Cardiac muscle cell (in vitro differentiated cells and primary cell): ENCODE results near the gene OSGEP. TPM values are rescaled to one million over a fixed set of nuclear protein-coding genes. Genes with fewer than 3 reads are reported as not detected.

Experiments
- DNase-seq, 2 donors: peaks; one replicate each; pipeline versions ENCODE4 v3.0.0 to v3.0.0-alpha.2; 2010 to 2017; ENCODE audit warnings: low read depth in 1 of 2, low spot score in 1 of 2
- H3K27ac ChIP-seq: fragments of 200-600 bp; sonication (generic); 2 replicates; pipeline ENCODE4 v1.5.1; 2016
- H3K27me3 ChIP-seq: fragments of 200-600 bp; sonication (generic); 2 replicates; pipeline ENCODE4 v1.6.0; 2016; ENCODE audit warnings: control low read depth
- H3K36me3 ChIP-seq: fragments of 200-600 bp; sonication (generic); 2 replicates; pipeline ENCODE4 v1.5.1; 2016; ENCODE audit warnings: control low read depth
- H3K4me1 ChIP-seq: fragments of 200-600 bp; sonication (generic); 2 replicates; pipeline ENCODE4 v1.8.1; 2017; ENCODE audit warnings: low read depth, mild to moderate bottlenecking, mixed run types
- H3K4me3 ChIP-seq: fragments of 200-600 bp; sonication (generic); 2 replicates; pipeline ENCODE4 v1.5.1; 2016; ENCODE audit warnings: mild to moderate bottlenecking
- H3K9me3 ChIP-seq: fragments of 200-600 bp; sonication (generic); 2 replicates; pipeline ENCODE4 v1.5.1; 2017; ENCODE audit warnings: low read depth, mild to moderate bottlenecking, control low read depth
- CTCF ChIP-seq: IDR thresholded peaks from 2 replicates; pipeline ENCODE4 v1.5.1; 2012; ENCODE audit warnings: low read depth, mild to moderate bottlenecking, low read length
- polyA plus RNA-seq: library from polyadenylated mRNA; unstranded; fragments of >200 nt; fragmentation: Nextera tagmentation; extraction: Ambion mirVana; gene quantifications from 2 replicates; pipeline ENCODE4 v1.2.1, GENCODE V29; 2016
- total RNA-seq: library from RNA; depleted of rRNA; stranded (reverse); fragments of >200 nt; gene quantifications from 2 replicates; pipeline ENCODE4 v1.2.3, GENCODE V29; 2016

The OSGEP gene
- total and polyA plus RNA-seq, 2 experiments from 2014 or later, result 47.9 to 51.7 TPM

GRCh38 chr14:20400965-20401593 is 53.5 kb downstream of the OSGEP start:
- Histone ChIP-seq H3K4me1 (no peaks in the 10 kb centered on the region), H3K36me3 (peaks cover 17% of the 10 kb centered on the region), H3K27me3 (no peaks in the 10 kb centered on the region), H3K9me3 (no peaks in the 10 kb centered on the region), H3K27ac (no peak overlapping the region), H3K4me3 (no peak overlapping the region)
- TF ChIP-seq CTCF, result no peak
- no peak for DNase-seq

GRCh38 chr14:20400589-20400964 is 54.0 kb downstream of the OSGEP start:
- Histone ChIP-seq H3K4me1 (no peaks in the 10 kb centered on the region), H3K27me3 (no peaks in the 10 kb centered on the region), H3K9me3 (no peaks in the 10 kb centered on the region), H3K27ac (no peak overlapping the region), H3K4me3 (no peak overlapping the region), H3K36me3 (peaks cover 20% of the 10 kb centered on the region)
- TF ChIP-seq CTCF, result no peak
- no peak for DNase-seq

GRCh38 chr14:20397511-20397910 is 57.1 kb downstream of the OSGEP start:
- H3K4me1 ChIP-seq, result no peaks in the 10 kb centered on the region
- H3K4me3 ChIP-seq, result no peak overlapping the region
- H3K27me3 ChIP-seq, result no peaks in the 10 kb centered on the region
- peaks cover 14% of the 10 kb centered on the region for H3K36me3 ChIP-seq
- H3K9me3 ChIP-seq, result no peaks in the 10 kb centered on the region
- H3K27ac ChIP-seq, result no peak overlapping the region
- no peak for TF ChIP-seq CTCF
- DNase-seq, result no peak

Other genes with a start within 250 kb of the OSGEP start
- gene OR11H6, start 231.1 kb downstream of the OSGEP start, total RNA-seq, result not detected in 2 replicates
- not detected in 2 replicates for gene OR11H6, start 231.1 kb downstream of the OSGEP start, polyA plus RNA-seq
- not detected in 2 replicates for gene OR11H7, start 225.8 kb downstream of the OSGEP start, total RNA-seq
- not detected in 2 replicates for gene OR11H7, start 225.8 kb downstream of the OSGEP start, polyA plus RNA-seq
- not detected in 2 replicates for gene OR11H4, start 215.5 kb downstream of the OSGEP start, total RNA-seq
- not detected in 2 replicates for gene OR11H4, start 215.5 kb downstream of the OSGEP start, polyA plus RNA-seq
- gene TTC5, start 148.9 kb downstream of the OSGEP start, total RNA-seq, result 10.6 and 13.9 TPM in 2 replicates
- gene TTC5, start 148.9 kb downstream of the OSGEP start, polyA plus RNA-seq, result 19.4 and 25.9 TPM in 2 replicates
- 152 and 161 TPM in 2 replicates for gene CCNB1IP1, start 121.5 kb downstream of the OSGEP start, total RNA-seq
- 63.7 and 76.9 TPM in 2 replicates for gene CCNB1IP1, start 121.5 kb downstream of the OSGEP start, polyA plus RNA-seq
- gene PARP2, start 111.2 kb downstream of the OSGEP start, total RNA-seq, result 20.0 and 27.0 TPM in 2 replicates
- 61.1 and 97.9 TPM in 2 replicates for gene PARP2, start 111.2 kb downstream of the OSGEP start, polyA plus RNA-seq
- 8.2 and 8.5 TPM in 2 replicates for gene TEP1, start 41.3 kb downstream of the OSGEP start, total RNA-seq
- gene TEP1, start 41.3 kb downstream of the OSGEP start, polyA plus RNA-seq, result 4.3 and 5.1 TPM in 2 replicates
- 0.18 TPM in 1 of 2 replicates, not detected in the other for gene KLHL33, start 18.6 kb downstream of the OSGEP start, total RNA-seq
- gene KLHL33, start 18.6 kb downstream of the OSGEP start, polyA plus RNA-seq, result 0.04 TPM in 1 of 2 replicates, not detected in the other
- 111 and 358 TPM in 2 replicates for gene APEX1, start 414 bp upstream of the OSGEP start, total RNA-seq
- gene APEX1, start 414 bp upstream of the OSGEP start, polyA plus RNA-seq, result 176 and 185 TPM in 2 replicates
- gene PIP4P1, start 6.6 kb upstream of the OSGEP start, total RNA-seq, result 17.6 and 23.1 TPM in 2 replicates
- 49.4 and 60.1 TPM in 2 replicates for gene PIP4P1, start 6.6 kb upstream of the OSGEP start, polyA plus RNA-seq
- gene PNP, start 14.6 kb upstream of the OSGEP start, total RNA-seq, result 15.6 and 20.7 TPM in 2 replicates
- 15.7 and 22.2 TPM in 2 replicates for gene PNP, start 14.6 kb upstream of the OSGEP start, polyA plus RNA-seq
- gene RNASE10, start 50.7 kb upstream of the OSGEP start, total RNA-seq, result not detected in 2 replicates
- 0.81 and 0.99 TPM in 2 replicates for gene RNASE10, start 50.7 kb upstream of the OSGEP start, polyA plus RNA-seq
- not detected in 2 replicates for gene RNASE9, start 106.2 kb upstream of the OSGEP start, total RNA-seq
- gene RNASE9, start 106.2 kb upstream of the OSGEP start, polyA plus RNA-seq, result not detected in 2 replicates
- gene RNASE11, start 133.2 kb upstream of the OSGEP start, total RNA-seq, result not detected in 2 replicates
- not detected in 2 replicates for gene RNASE11, start 133.2 kb upstream of the OSGEP start, polyA plus RNA-seq
- not detected in 2 replicates for gene RNASE12, start 136.6 kb upstream of the OSGEP start, total RNA-seq
- gene RNASE12, start 136.6 kb upstream of the OSGEP start, polyA plus RNA-seq, result not detected in 2 replicates
- not detected in 2 replicates for gene OR6S1, start 186.9 kb upstream of the OSGEP start, total RNA-seq
- gene OR6S1, start 186.9 kb upstream of the OSGEP start, polyA plus RNA-seq, result not detected in 2 replicates
- gene RNASE4, start 229.7 kb upstream of the OSGEP start, total RNA-seq, result 9.1 and 9.6 TPM in 2 replicates
- gene RNASE4, start 229.7 kb upstream of the OSGEP start, polyA plus RNA-seq, result 7.2 and 12.4 TPM in 2 replicates
- gene ANG, start 234.0 kb upstream of the OSGEP start, total RNA-seq, result 0.83 and 3.8 TPM in 2 replicates
- gene ANG, start 234.0 kb upstream of the OSGEP start, polyA plus RNA-seq, result 2.1 and 2.7 TPM in 2 replicates